AG04449 (cell line): Measurements from ENCODE around the gene PSMA8.
"Not testable (repeated sequence)": the region's sequence is repeated elsewhere in the genome, so short reads cannot be mapped to it uniquely, and the experiment has no call there.

Source experiments
- CTCF ChIA-PET: fragments of 350-600 bp; formaldehyde crosslinking; extraction: SDS; loops from one replicate; lab custom pipeline; 2021; ENCODE audit warnings: antibody characterized with exemption; lab: Yijun Ruan, JAX
- POLR2A ChIA-PET: fragments of 400-600, 350-600 bp; formaldehyde crosslinking; extraction: SDS; loops from one replicate; lab custom pipeline; 2020; ENCODE audit warnings: antibody characterized with exemption, inconsistent platforms; lab: Yijun Ruan, JAX
- DNase-seq: peaks from one replicate; pipeline ENCODE4 v3.0.0-alpha.2; 2010; ENCODE audit warnings: low read depth, low spot score
- H3K4me3 ChIP-seq: 2 replicates; pipeline ENCODE4 v1.5.1; 2011; ENCODE audit warnings: low read depth, mild to moderate bottlenecking, control low read depth, low read length
- CTCF ChIP-seq: IDR thresholded peaks from one replicate; pipeline ENCODE4 v1.5.1; 2011; ENCODE audit warnings: mild to moderate bottlenecking, moderate library complexity, low read length, control low read depth, inconsistent platforms; ENCODE audit not compliant: insufficient read depth; ENCODE audit errors: missing control alignments

Gene PSMA8

DNA sequence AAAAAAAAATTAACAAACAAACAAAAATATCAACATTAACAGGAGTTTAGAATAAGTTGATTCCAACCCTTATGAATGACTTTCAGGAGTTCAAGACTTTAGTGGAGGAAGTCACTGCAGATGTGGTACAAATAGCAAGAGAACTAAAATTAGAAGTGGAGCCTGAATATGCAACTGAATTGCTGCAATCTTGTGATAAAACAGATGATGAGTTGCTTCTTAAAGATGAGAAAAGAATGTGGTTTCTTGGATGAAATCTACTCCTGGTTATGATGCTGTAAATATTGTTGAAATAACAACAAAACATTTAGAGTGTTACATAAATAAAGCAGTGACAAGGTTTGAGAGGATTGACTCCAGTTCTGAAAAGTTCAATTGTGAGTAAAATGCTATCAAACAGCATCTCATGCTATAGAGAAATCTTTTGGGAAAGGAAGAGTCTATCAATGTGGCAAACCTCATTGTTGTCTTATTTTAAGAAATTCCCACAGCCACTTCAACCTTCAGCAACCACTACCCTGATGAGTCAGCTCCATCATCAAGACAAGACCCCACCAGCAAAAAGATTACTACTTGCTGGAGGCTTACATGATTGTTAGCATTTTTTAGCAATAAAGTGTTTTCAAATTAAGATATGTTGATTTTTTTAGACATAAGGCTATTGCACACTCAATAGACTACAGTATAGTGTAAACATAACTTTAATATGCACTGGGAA lies 49.9 kb downstream of the PSMA8 start:
- TF ChIP-seq CTCF = no peak
- ChIA-PET CTCF (no interaction called here), POLR2A (no interaction called here)
- H3K4me3 ChIP-seq = no peak overlapping the region
- no peak for DNase-seq

- CTCF ChIA-PET = no interaction called here
- H3K4me3 ChIP-seq = no peak overlapping the region
- POLR2A ChIA-PET = no interaction called here
- TF ChIP-seq CTCF = no peak
- DNase-seq = no peak
Observed at GRCh38 chr18:26185267-26185666, 51.6 kb downstream of the PSMA8 start.

- ChIA-PET CTCF (no interaction called here), POLR2A (no interaction called here)
- TF ChIP-seq CTCF = no peak
- DNase-seq = no peak
- H3K4me3 ChIP-seq = no peak overlapping the region
Observed at GRCh38 chr18:26190506-26190905, 56.8 kb downstream of the PSMA8 start.

DNA sequence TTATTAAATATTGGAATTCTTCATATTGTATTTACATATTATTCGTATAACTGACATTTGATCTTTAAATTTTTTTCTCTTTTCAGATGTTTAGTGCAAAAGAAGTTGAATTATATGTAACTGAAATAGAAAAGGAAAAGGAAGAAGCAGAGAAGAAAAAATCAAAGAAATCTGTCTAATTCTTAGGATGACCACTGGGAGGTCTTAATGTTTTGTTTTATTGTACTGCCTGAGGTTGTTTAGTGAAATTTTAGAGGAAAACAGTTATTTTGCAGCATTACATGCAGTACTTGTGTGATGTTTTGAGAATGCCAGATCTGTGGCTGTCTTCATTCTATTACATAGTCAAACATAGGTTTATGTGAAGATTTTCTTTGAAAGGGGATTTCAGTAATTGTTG lies 58.6 kb downstream of the PSMA8 start:
- POLR2A ChIA-PET = no interaction called here
- no peak for TF ChIP-seq CTCF
- DNase-seq = no peak
- CTCF ChIA-PET = no interaction called here
- no peak overlapping the region for H3K4me3 ChIP-seq

- POLR2A ChIA-PET = no interaction called here
- CTCF ChIA-PET = no interaction called here
- TF ChIP-seq CTCF = no peak
Observed at GRCh38 chr18:26196605-26197004, 62.9 kb downstream of the PSMA8 start.

GRCh38 chr18:26202001-26202400 lies 68.3 kb downstream of the PSMA8 start:
- CTCF ChIA-PET, DNase-seq, H3K4me3 ChIP-seq, POLR2A ChIA-PET: not testable (repeated sequence)

More at GRCh38 chr18:26196605-26197004, 62.9 kb downstream of the PSMA8 start:
- H3K4me3 ChIP-seq = no peak overlapping the region
- DNase-seq = no peak

GRCh38 chr18:26205318-26205717 lies 71.6 kb downstream of the PSMA8 start:
- CTCF ChIA-PET = no interaction called here
- no peak for DNase-seq
- no peak for TF ChIP-seq CTCF
- POLR2A ChIA-PET = no interaction called here
- H3K4me3 ChIP-seq = no peak overlapping the region
